GM12878 (cell line): ENCODE data around the gene FLACC1. TPM values are rescaled to one million over a fixed set of nuclear protein-coding genes. Genes with fewer than 3 reads are reported as not detected.

Experiments used
- ATF7 ChIP-seq: fragments of 450-650 bp; IDR thresholded peaks from 2 replicates; pipeline ENCODE4 v1.6.1; 2016; ENCODE audit warnings: low read depth, mild to moderate bottlenecking
- CHD1 ChIP-seq: IDR thresholded peaks from 2 replicates; pipeline ENCODE4 v1.6.1; 2012; ENCODE audit warnings: low read depth, low read length, improper control_type of control experiment
- CHD2 ChIP-seq: IDR thresholded peaks from 2 replicates; pipeline ENCODE4 v1.6.1; 2011; ENCODE audit warnings: low read depth, low read length, improper control_type of control experiment, borderline replicate concordance
- MLLT1 ChIP-seq: fragments of 450-650 bp; IDR thresholded peaks from 2 replicates; pipeline ENCODE4 v1.6.1; 2016; ENCODE audit warnings: mild to moderate bottlenecking
- MYB ChIP-seq: fragments of 150-350 bp; IDR thresholded peaks from 2 replicates; pipeline ENCODE4 v1.6.1; 2014; ENCODE audit warnings: mild to moderate bottlenecking, low read depth, low read length, borderline replicate concordance
- PRDM15 ChIP-seq: fragments of 450-650 bp; formaldehyde crosslinking; IDR thresholded peaks from 2 replicates; pipeline ENCODE4 v1.4.0; 2020; ENCODE audit warnings: mild to moderate bottlenecking, moderate library complexity
- RUNX3 ChIP-seq: IDR thresholded peaks from 2 replicates; pipeline ENCODE4 v1.6.1; 2012; ENCODE audit warnings: low read length, inconsistent platforms
- SIX5 ChIP-seq: IDR thresholded peaks from 2 replicates; pipeline ENCODE4 v1.6.1; 2011; ENCODE audit warnings: mild to moderate bottlenecking, low read depth, low read length, moderate library complexity; ENCODE audit not compliant: severe bottlenecking
- SMAD1 ChIP-seq: fragments of 450-650 bp; IDR thresholded peaks from 2 replicates; pipeline ENCODE4 v1.6.1; 2018; ENCODE audit warnings: mild to moderate bottlenecking, low read depth; ENCODE audit not compliant: partially characterized antibody
- SREBF1 ChIP-seq: IDR thresholded peaks from 2 replicates; pipeline ENCODE4 v1.6.1; 2012; ENCODE audit warnings: mild to moderate bottlenecking, low read length
- SRF ChIP-seq, 2 experiments: IDR thresholded peaks; 2 replicates each; pipeline ENCODE4 v1.6.1; 2011; ENCODE audit warnings: low read depth in 2 of 2, low read length in 2 of 2, mild to moderate bottlenecking in 1 of 2, moderate library complexity in 1 of 2
- YY1 ChIP-seq: IDR thresholded peaks from 2 replicates; pipeline ENCODE4 v1.6.1; 2011; ENCODE audit warnings: low read depth, mild to moderate bottlenecking, low read length
- ZBTB11 ChIP-seq: fragments of 450-650 bp; formaldehyde crosslinking; IDR thresholded peaks from 2 replicates; pipeline ENCODE4 v1.5.0; 2022; ENCODE audit warnings: mild to moderate bottlenecking, missing genetic modification characterization
- polyA plus RNA-seq, 11 experiments: library from polyadenylated mRNA; depleted of rRNA in 4 of 11; unstranded in 6 of 11; stranded (reverse) in 5 of 11; fragments of >200 nt; fragmentation: Nextera tagmentation in 4 of 11; fragmentation: Illumina TruSeq in 1 of 11; extraction: Ambion mirVana in 4 of 11; extraction: Trizol in 1 of 11; gene quantifications; 1 replicate in 1 of 11; 2 replicates in 10 of 11; pipeline versions ENCODE4 v1.2.1 to v1.2.3, GENCODE V29; 2011 to 2016; ENCODE audit warnings: inconsistent platforms in 2 of 11, missing spikeins in 2 of 11, low read depth in 1 of 11
- total RNA-seq, 4 experiments: library from RNA; depleted of rRNA in 3 of 4; stranded (reverse); fragments of >200 nt in 3 of 4; fragmentation: Illumina TruSeq in 1 of 4; extraction: Trizol in 1 of 4; gene quantifications; 2 replicates each; pipeline versions ENCODE4 v1.2.1 to v1.2.3, GENCODE V29; 2013 to 2021
- TF ChIP-seq, protein P1 (sequence below): fragments of 450-650 bp; IDR thresholded peaks from 2 replicates; pipeline ENCODE4 v1.6.1; 2016; ENCODE audit warnings: mild to moderate bottlenecking, moderate library complexity, borderline replicate concordance

FLACC1 gene
- total and polyA plus RNA-seq, 10 of the 15 experiments (the other 5 are each of a cell fraction or from before 2014, with no cell fraction given): 0.08 to 0.54 (median 0.30) TPM; not detected in 2

DNA sequence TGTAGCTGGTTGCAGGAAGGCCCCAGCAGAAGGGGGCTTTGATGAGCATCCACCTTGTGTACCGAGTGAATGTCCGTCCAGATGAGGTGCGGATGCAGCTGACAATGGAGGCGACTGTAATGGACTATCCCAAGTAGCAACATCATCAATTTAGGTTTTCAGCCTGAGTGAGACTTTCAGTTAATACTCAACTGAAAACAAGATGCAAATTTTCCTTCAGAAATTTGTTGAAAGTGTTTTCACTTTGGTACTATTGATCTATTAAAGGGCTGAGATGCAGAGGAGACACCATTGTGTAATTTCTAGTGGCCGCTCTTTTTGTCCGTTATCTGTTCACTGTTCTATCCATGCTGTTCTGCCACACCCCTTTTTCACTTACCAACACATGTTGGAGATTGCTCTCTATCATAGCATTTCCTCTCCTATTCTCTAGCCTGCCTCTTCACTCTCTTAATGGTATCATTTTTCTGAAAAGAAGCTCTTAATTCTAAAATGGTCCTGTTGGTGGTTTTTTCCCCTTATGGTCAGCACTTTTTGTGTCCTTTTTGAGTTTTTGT lies 108.8 kb downstream of the FLACC1 start (continued):
- TF ChIP-seq SRF (IDR thresholded peaks at IDR 0.05; ENCODE audit: low read depth in 2 of 2, low read length in 2 of 2): no peak
- TF ChIP-seq SIX5: no peak
- no peak for TF ChIP-seq CHD2
- TF ChIP-seq PRDM15 (CRISPR knock-in tag): no peak
- TF ChIP-seq, protein P1, sequence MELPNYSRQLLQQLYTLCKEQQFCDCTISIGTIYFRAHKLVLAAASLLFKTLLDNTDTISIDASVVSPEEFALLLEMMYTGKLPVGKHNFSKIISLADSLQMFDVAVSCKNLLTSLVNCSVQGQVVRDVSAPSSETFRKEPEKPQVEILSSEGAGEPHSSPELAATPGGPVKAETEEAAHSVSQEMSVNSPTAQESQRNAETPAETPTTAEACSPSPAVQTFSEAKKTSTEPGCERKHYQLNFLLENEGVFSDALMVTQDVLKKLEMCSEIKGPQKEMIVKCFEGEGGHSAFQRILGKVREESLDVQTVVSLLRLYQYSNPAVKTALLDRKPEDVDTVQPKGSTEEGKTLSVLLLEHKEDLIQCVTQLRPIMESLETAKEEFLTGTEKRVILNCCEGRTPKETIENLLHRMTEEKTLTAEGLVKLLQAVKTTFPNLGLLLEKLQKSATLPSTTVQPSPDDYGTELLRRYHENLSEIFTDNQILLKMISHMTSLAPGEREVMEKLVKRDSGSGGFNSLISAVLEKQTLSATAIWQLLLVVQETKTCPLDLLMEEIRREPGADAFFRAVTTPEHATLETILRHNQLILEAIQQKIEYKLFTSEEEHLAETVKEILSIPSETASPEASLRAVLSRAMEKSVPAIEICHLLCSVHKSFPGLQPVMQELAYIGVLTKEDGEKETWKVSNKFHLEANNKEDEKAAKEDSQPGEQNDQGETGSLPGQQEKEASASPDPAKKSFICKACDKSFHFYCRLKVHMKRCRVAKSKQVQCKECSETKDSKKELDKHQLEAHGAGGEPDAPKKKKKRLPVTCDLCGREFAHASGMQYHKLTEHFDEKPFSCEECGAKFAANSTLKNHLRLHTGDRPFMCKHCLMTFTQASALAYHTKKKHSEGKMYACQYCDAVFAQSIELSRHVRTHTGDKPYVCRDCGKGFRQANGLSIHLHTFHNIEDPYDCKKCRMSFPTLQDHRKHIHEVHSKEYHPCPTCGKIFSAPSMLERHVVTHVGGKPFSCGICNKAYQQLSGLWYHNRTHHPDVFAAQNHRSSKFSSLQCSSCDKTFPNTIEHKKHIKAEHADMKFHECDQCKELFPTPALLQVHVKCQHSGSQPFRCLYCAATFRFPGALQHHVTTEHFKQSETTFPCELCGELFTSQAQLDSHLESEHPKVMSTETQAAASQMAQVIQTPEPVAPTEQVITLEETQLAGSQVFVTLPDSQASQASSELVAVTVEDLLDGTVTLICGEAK: no peak
- no peak for TF ChIP-seq SMAD1
- TF ChIP-seq ATF7: peak; percentile 44; the same call in 1 of the 2 replicates
- 0 out of 2 replicates have a peak, but pooled peaks have one; percentile 34 for TF ChIP-seq YY1
- 0 out of 2 replicates have a peak, but pooled peaks have one; percentile 20 for TF ChIP-seq RUNX3
- no peak for TF ChIP-seq MLLT1
- TF ChIP-seq MYB: no peak
- no peak for TF ChIP-seq CHD1
- no peak for TF ChIP-seq SREBF1
- TF ChIP-seq ZBTB11 (CRISPR knock-in tag): no peak
